Dendritic cell treated with granulocyte-macrophage colony-stimulating factor and Interleukin-4, amounts not matched to agents 40 ng/mL and 50 ng/mL, for 4 days (primary cell): ENCODE results near the gene CD151.

Source experiments
- H3K27ac Mint-ChIP-seq: one replicate; pipeline ENCODE4 v1.8.0; 2022; ENCODE audit warnings: mild to moderate bottlenecking, mixed read lengths
- H3K27me3 Mint-ChIP-seq: one replicate; pipeline ENCODE4 v1.8.0; 2022; ENCODE audit warnings: mild to moderate bottlenecking, mixed read lengths
- H3K36me3 Mint-ChIP-seq: one replicate; pipeline ENCODE4 v1.8.0; 2022; ENCODE audit warnings: low read depth, mixed read lengths
- H3K4me1 Mint-ChIP-seq: one replicate; pipeline ENCODE4 v1.8.0; 2022; ENCODE audit warnings: low read depth, mixed read lengths
- H3K4me3 Mint-ChIP-seq: one replicate; pipeline ENCODE4 v1.8.0; 2022; ENCODE audit warnings: mild to moderate bottlenecking, moderate library complexity, mixed read lengths
- H3K9me3 Mint-ChIP-seq: one replicate; pipeline ENCODE4 v1.8.0; 2022; ENCODE audit warnings: mixed read lengths
- intact Hi-C: fragments of 100-400 bp; cut with micrococcal nuclease; formaldehyde crosslinking; loops from one replicate; pipeline ENCODE4 v1.15.0; 2022

CD151 gene

DNA sequence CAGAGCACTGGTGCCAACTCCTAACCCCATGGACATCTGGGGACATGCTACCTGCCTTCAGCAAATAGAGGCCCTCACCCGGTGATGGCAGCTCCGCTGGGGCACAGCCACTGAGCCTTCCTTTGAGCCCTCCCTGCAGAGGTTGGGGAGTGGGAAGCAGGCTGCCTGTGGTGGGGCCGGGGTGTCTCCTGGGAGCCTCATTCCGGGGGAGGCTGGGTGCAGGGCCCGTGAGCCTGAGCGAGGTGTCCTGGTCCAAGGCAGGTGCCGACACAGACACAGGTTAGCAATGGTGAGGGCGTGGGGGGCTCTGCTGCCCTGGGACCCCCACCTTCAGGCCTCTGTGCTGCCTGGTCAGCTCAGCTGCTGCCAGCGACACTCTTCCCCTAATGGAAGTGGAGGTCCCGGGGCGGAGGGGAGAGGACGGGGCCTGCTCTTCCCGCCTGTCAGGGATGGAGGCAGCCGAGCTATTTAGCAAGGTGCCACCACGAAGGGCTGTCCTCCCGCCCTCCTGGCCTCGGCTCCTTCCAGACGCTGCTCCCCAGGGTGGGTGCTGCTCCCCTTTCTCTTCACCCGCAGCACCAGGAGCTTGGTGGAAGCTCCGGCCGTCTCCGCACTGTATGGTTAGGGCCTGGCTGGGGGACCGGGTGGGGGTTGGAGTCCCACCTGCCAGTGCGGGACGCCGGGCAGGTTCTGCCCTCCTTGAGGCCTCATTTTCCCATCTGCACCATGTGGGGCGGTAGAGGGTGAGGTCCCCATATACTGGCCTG is 21.1 kb downstream of the CD151 start:
- no peak overlapping the region for H3K27ac Mint-ChIP-seq
- intact Hi-C loops = loop anchor here (10.0 kb wide), 1 partner anchor 201 kb away; no protein-coding TSS in a partner anchor
- peaks cover 19% of the 10 kb centered on the region for H3K27me3 Mint-ChIP-seq
- H3K9me3 Mint-ChIP-seq = no peaks in the 10 kb centered on the region
- peaks cover 94% of the 10 kb centered on the region for H3K36me3 Mint-ChIP-seq
- H3K4me3 Mint-ChIP-seq = no peak overlapping the region
- peaks cover 28% of the 10 kb centered on the region for H3K4me1 Mint-ChIP-seq

DNA sequence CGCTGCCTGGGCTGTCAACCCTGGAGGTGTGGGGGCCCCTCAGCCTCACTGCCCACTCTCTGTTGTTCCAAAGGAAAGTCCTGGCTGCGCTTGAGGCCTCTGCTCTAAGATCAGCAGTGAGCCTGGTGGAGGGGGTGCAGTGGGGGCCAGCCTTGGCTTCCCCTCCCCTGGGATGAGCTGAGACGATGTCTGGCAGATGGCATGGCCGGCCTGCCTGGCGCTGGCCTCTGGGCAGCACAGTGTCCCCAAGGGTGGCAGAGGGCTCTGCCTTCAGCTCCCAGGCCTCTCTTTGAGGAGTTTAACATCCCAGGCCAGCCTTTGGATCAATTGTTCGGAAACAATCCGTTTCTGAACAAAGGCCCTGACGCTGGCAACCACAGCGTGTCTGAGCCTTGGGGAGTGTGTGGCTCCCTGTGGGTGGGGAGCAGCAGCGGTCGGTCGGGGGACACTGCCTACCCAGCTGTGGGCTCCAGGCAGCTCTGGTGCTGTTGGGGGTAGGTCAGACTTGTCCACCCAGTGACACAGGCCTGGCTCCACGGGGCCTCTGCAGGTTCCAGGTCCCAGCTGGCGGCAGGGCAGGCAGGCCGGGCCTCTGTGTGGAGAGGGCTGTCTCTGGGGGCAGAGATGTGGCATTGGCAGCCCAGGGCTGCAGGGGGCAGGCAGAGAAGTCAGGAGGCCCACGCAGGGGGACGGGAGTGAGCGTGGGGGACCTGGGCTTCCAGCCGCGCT is 22.0 kb downstream of the CD151 start:
- H3K4me3 Mint-ChIP-seq = no peak overlapping the region
- H3K36me3 Mint-ChIP-seq = peaks cover 97% of the 10 kb centered on the region
- intact Hi-C loops = loop anchor here (10.0 kb wide), 1 partner anchor 200 kb away; no protein-coding TSS in a partner anchor
- H3K27ac Mint-ChIP-seq = no peak overlapping the region
- no peaks in the 10 kb centered on the region for H3K9me3 Mint-ChIP-seq
- peaks cover 31% of the 10 kb centered on the region for H3K4me1 Mint-ChIP-seq
- peaks cover 13% of the 10 kb centered on the region for H3K27me3 Mint-ChIP-seq

GRCh38 chr11:855330-855674 is 22.6 kb downstream of the CD151 start:
- peaks cover 9% of the 10 kb centered on the region for H3K27me3 Mint-ChIP-seq
- no peaks in the 10 kb centered on the region for H3K9me3 Mint-ChIP-seq
- H3K36me3 Mint-ChIP-seq = peaks cover 97% of the 10 kb centered on the region
- intact Hi-C loops = loop anchor here (10.0 kb wide), 1 partner anchor 199 kb away; no protein-coding TSS in a partner anchor
- H3K27ac Mint-ChIP-seq = no peak overlapping the region
- H3K4me3 Mint-ChIP-seq = no peak overlapping the region
- peaks cover 36% of the 10 kb centered on the region for H3K4me1 Mint-ChIP-seq

- peaks cover 4% of the 10 kb centered on the region for H3K27me3 Mint-ChIP-seq
- intact Hi-C loops = loop anchor here (10.0 kb wide), 1 partner anchor 199 kb away; no protein-coding TSS in a partner anchor
- no peaks in the 10 kb centered on the region for H3K9me3 Mint-ChIP-seq
- H3K36me3 Mint-ChIP-seq = peaks cover 97% of the 10 kb centered on the region
- H3K4me3 Mint-ChIP-seq = no peak overlapping the region
- no peak overlapping the region for H3K27ac Mint-ChIP-seq
- peaks cover 41% of the 10 kb centered on the region for H3K4me1 Mint-ChIP-seq
These were observed 23.0 kb downstream of the CD151 start for GRCh38 chr11:855796-856195.

GRCh38 chr11:856397-856796 is 23.6 kb downstream of the CD151 start:
- no peaks in the 10 kb centered on the region for H3K9me3 Mint-ChIP-seq
- intact Hi-C loops = loop anchor here (10.0 kb wide), 1 partner anchor 198 kb away; no protein-coding TSS in a partner anchor
- peaks cover 45% of the 10 kb centered on the region for H3K4me1 Mint-ChIP-seq
- no peak overlapping the region for H3K27ac Mint-ChIP-seq
- H3K27me3 Mint-ChIP-seq = no peaks in the 10 kb centered on the region
- peaks cover 97% of the 10 kb centered on the region for H3K36me3 Mint-ChIP-seq
- H3K4me3 Mint-ChIP-seq = no peak overlapping the region

- Mint-ChIP-seq H3K4me1 (peaks cover 39% of the 10 kb centered on the region), H3K9me3 (no peaks in the 10 kb centered on the region), H3K4me3 (no peak overlapping the region), H3K27me3 (no peaks in the 10 kb centered on the region), H3K36me3 (peaks cover 97% of the 10 kb centered on the region), H3K27ac (no peak overlapping the region)
- intact Hi-C loops = loop anchor here (10.0 kb wide), 1 partner anchor 197 kb away; no protein-coding TSS in a partner anchor
These were observed 25.5 kb downstream of the CD151 start for GRCh38 chr11:858053-858761.

GRCh38 chr11:858762-859339 is 26.1 kb downstream of the CD151 start:
- peaks cover 97% of the 10 kb centered on the region for H3K36me3 Mint-ChIP-seq
- no peak overlapping the region for H3K4me3 Mint-ChIP-seq
- no peak overlapping the region for H3K27ac Mint-ChIP-seq
- no peaks in the 10 kb centered on the region for H3K9me3 Mint-ChIP-seq
- H3K4me1 Mint-ChIP-seq = peaks cover 39% of the 10 kb centered on the region
- intact Hi-C loops = loop anchor here (10.0 kb wide), 1 partner anchor 196 kb away; no protein-coding TSS in a partner anchor
- H3K27me3 Mint-ChIP-seq = no peaks in the 10 kb centered on the region

GRCh38 chr11:859394-860131 is 26.8 kb downstream of the CD151 start:
- H3K4me3 Mint-ChIP-seq = no peak overlapping the region
- H3K27ac Mint-ChIP-seq = no peak overlapping the region

DNA sequence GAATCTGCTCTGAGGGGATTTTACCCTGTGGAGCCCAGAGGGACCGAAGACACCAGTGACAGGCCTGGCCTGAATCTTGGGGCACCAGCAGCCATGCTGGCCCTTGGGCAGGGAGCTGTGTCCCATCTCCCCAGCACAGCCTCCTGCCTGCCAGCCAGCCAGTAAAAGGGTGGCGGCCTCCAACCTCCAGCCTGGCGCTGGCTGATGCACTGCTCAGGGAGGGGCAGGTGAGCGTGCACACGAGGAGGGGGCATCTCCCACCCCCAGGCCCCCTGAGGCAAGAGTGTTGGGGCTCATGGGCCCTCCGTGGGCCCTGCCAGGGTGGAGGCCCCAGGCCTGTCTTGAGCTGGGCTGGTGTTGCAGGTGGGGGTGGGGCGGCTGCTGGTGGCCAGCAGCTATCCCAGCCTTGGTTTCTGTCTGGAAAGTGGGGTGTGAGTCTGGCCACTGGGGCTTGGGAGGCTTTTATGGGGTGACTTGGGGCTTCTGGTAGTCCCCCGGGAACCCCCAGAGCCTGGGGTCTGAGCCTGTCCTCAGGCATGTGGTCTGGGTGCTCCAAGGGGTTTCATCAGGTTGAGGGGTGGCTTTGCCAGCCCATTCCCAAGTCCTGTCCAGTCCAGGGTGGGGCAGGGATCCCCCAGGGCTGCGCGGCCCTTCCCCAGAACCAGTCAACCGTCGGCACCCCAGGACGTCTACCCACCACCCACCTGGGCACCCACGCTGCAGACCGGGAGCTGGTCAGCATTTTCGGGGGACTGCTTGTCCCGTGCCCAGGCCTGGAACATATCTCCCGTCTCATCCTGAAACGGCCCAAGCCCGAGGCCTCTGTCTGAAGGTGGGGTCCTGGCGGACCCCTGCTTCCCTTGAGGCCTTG is 27.7 kb downstream of the CD151 start:
- peaks cover 97% of the 10 kb centered on the region for H3K36me3 Mint-ChIP-seq
- intact Hi-C loops = no loop called here
- H3K9me3 Mint-ChIP-seq = no peaks in the 10 kb centered on the region
- H3K27me3 Mint-ChIP-seq = no peaks in the 10 kb centered on the region
- no peak overlapping the region for H3K27ac Mint-ChIP-seq
- no peak overlapping the region for H3K4me3 Mint-ChIP-seq
- H3K4me1 Mint-ChIP-seq = peaks cover 39% of the 10 kb centered on the region

More at GRCh38 chr11:859394-860131, 26.8 kb downstream of the CD151 start:
- Mint-ChIP-seq H3K36me3 (peaks cover 97% of the 10 kb centered on the region), H3K9me3 (no peaks in the 10 kb centered on the region), H3K4me1 (peaks cover 39% of the 10 kb centered on the region), H3K27me3 (no peaks in the 10 kb centered on the region)
- intact Hi-C loops = loop anchor here (10.0 kb wide), 1 partner anchor 195 kb away; no protein-coding TSS in a partner anchor

GRCh38 chr11:861105-861479 is 28.3 kb downstream of the CD151 start:
- Mint-ChIP-seq H3K27me3 (no peaks in the 10 kb centered on the region), H3K36me3 (peaks cover 97% of the 10 kb centered on the region), H3K4me3 (no peak overlapping the region), H3K9me3 (no peaks in the 10 kb centered on the region), H3K4me1 (peaks cover 45% of the 10 kb centered on the region), H3K27ac (no peak overlapping the region)
- intact Hi-C loops = no loop called here

DNA sequence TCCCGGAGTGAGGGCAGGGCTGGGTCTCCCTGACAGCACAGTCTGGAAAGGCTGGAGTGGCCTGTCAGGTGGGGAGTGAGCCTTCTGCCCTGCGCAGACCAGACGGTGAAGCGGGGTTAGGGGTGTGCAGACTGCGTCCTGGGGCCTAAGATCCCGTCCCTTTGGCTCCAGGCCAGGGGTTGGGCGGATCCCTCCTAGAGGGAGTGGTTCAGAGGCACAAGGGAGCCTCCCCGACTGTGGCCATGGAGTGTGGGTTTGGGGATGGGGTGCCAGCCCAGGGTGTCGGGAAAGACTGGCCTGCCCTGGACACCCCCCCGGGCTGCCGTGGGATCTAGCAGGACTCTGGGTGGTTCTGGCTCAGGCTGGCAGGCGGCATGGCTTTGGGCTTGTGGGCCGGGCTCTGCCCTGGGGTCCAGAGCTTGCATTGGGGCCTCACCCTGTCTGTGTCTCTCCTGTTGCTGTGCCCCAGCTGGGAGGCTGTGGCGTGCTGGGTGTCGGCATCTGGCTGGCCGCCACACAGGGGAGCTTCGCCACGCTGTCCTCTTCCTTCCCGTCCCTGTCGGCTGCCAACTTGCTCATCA is 29.4 kb downstream of the CD151 start:
- Mint-ChIP-seq H3K27me3 (no peaks in the 10 kb centered on the region), H3K9me3 (no peaks in the 10 kb centered on the region), H3K27ac (no peak overlapping the region), H3K4me1 (peaks cover 41% of the 10 kb centered on the region), H3K4me3 (no peak overlapping the region), H3K36me3 (peaks cover 98% of the 10 kb centered on the region)
- intact Hi-C loops = no loop called here

- no peak overlapping the region for H3K27ac Mint-ChIP-seq
These were observed 29.9 kb downstream of the CD151 start for GRCh38 chr11:862696-863022.

More at GRCh38 chr11:862696-863022, 29.9 kb downstream of the CD151 start:
- Mint-ChIP-seq H3K4me1 (peaks cover 39% of the 10 kb centered on the region), H3K9me3 (no peaks in the 10 kb centered on the region), H3K36me3 (peaks cover 99% of the 10 kb centered on the region), H3K27me3 (no peaks in the 10 kb centered on the region), H3K4me3 (no peak overlapping the region)
- intact Hi-C loops = no loop called here
